Mesendoderm (in vitro differentiated cells): ENCODE data around the gene BTN2A1.
"Not testable (repeated sequence)": the region's sequence is repeated elsewhere in the genome, so short reads cannot be mapped to it uniquely, and the experiment has no call there.

ENCODE experiments used
- DNase-seq: peaks from one replicate; pipeline ENCODE4 v3.0.0; 2013
- H2AK5ac ChIP-seq: 2 replicates; pipeline ENCODE4 v1.6.1; 2013; ENCODE audit warnings: low read length, inconsistent platforms
- H2BK120ac ChIP-seq: 2 replicates; pipeline ENCODE4 v1.6.1; 2013; ENCODE audit warnings: low read depth, mild to moderate bottlenecking, low read length, moderate library complexity, mixed read lengths
- H2BK15ac ChIP-seq: replicated peaks from 2 replicates; pipeline ENCODE4 v1.6.1; 2013; ENCODE audit warnings: low read depth, mild to moderate bottlenecking, moderate library complexity
- H2BK5ac ChIP-seq: 2 replicates; pipeline ENCODE4 v1.6.1; 2013; ENCODE audit warnings: low read length, inconsistent platforms
- H3K18ac ChIP-seq: 2 replicates; pipeline ENCODE4 v1.6.1; 2013; ENCODE audit warnings: mild to moderate bottlenecking, low read length, mixed read lengths
- H3K23ac ChIP-seq: one replicate; pipeline ENCODE4 v1.6.1; 2013; ENCODE audit warnings: low read length
- H3K27ac ChIP-seq: 2 replicates; pipeline ENCODE4 v1.5.1; 2013; ENCODE audit warnings: low read depth, mild to moderate bottlenecking, inconsistent platforms, low read length, moderate library complexity
- H3K27me3 ChIP-seq: 2 replicates; pipeline ENCODE4 v1.6.1; 2013; ENCODE audit warnings: low read length, control low read depth, mild to moderate bottlenecking, inconsistent platforms; ENCODE audit not compliant: insufficient read depth, poor library complexity
- H3K36me3 ChIP-seq: 2 replicates; pipeline ENCODE4 v1.6.1; 2013; ENCODE audit warnings: low read length, inconsistent platforms; ENCODE audit not compliant: control insufficient read depth, insufficient read depth
- H3K4ac ChIP-seq: one replicate; pipeline ENCODE4 v1.6.1; 2013; ENCODE audit warnings: low read depth, mild to moderate bottlenecking, low read length, moderate library complexity
- H3K4me1 ChIP-seq: 2 replicates; pipeline ENCODE4 v1.6.1; 2013; ENCODE audit warnings: low read depth, low read length, inconsistent platforms; ENCODE audit not compliant: control insufficient read depth
- H3K4me2 ChIP-seq: 2 replicates; pipeline ENCODE4 v1.6.1; 2013; ENCODE audit warnings: low read length
- H3K4me3 ChIP-seq: 2 replicates; pipeline ENCODE4 v1.5.1; 2013; ENCODE audit warnings: mild to moderate bottlenecking, low read length
- H3K56ac ChIP-seq: one replicate; pipeline ENCODE4 v1.6.1; 2013; ENCODE audit warnings: low read length
- H3K79me1 ChIP-seq: 2 replicates; pipeline ENCODE4 v1.6.1; 2013; ENCODE audit warnings: low read length, inconsistent platforms
- H3K79me2 ChIP-seq: 2 replicates; pipeline ENCODE4 v1.6.1; 2013; ENCODE audit warnings: mild to moderate bottlenecking, low read length; ENCODE audit not compliant: control insufficient read depth, insufficient read depth
- H3K9ac ChIP-seq: 2 replicates; pipeline ENCODE4 v1.6.1; 2013; ENCODE audit warnings: low read length, inconsistent platforms
- H4K5ac ChIP-seq: one replicate; pipeline ENCODE4 v1.6.1; 2013; ENCODE audit warnings: low read length
- H4K8ac ChIP-seq: one replicate; pipeline ENCODE4 v1.6.1; 2013; ENCODE audit warnings: low read depth, mild to moderate bottlenecking, control low read depth, low read length, moderate library complexity
- WGBS: extraction: QIAGEN DNeasy Blood & Tissue Kit; methylation state at CpG from one replicate; pipeline ENCODE4 v1.1.7; 2013; ENCODE audit warnings: low lambda C conversion rate, missing lambda C conversion rate; ENCODE audit not compliant: insufficient coverage; ENCODE audit errors: extremely low coverage; 5-methylcytosine and 5-hydroxymethylcytosine counted together

Gene BTN2A1

DNA sequence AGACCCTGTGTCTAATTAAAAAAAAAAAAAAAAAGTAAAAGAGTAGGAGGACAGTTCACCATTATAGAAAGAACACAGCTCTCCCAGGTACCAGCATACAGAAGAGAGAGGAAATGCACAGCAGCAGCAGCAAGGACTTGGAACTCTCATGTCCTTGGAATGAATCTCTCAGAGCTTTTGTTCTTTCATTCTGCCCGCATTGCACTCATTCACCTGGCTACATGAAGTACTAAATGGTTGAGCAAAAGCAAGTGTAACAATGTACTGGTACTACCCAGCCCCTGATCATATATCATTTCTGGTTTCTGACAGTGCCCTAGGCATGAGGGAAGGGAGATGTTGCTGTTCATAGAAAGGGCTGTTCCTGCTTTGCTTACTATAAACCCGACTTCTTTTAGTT, 29.5 kb upstream of the BTN2A1 start:
- Histone ChIP-seq H3K36me3 (no peaks in the 10 kb centered on the region), H3K18ac (no peak overlapping the region), H3K79me2 (no peaks in the 10 kb centered on the region), H3K23ac (no peak overlapping the region), H3K9ac (no peak overlapping the region), H3K27me3 (no peaks in the 10 kb centered on the region), H3K4me1 (no peaks in the 10 kb centered on the region), H2AK5ac (no peak overlapping the region), H2BK120ac (no peak overlapping the region), H3K4ac (no peak overlapping the region), H3K4me2 (no peak overlapping the region), H3K56ac (no peak overlapping the region), H3K4me3 (no peak overlapping the region), H2BK5ac (no peak overlapping the region), H3K79me1 (no peaks in the 10 kb centered on the region), H2BK15ac (no peak overlapping the region), H4K5ac (no peak overlapping the region), H3K27ac (no peak overlapping the region), H4K8ac (no peak overlapping the region)
- DNase-seq = no peak
- no CpG with 5 or more reads among the region's 2 CpGs for WGBS

GRCh38 chr6:26430787-26431186, 27.0 kb upstream of the BTN2A1 start:
- Histone ChIP-seq H3K27me3 (no peaks in the 10 kb centered on the region), H4K5ac (no peak overlapping the region), H3K23ac (no peak overlapping the region), H3K79me2 (no peaks in the 10 kb centered on the region), H3K4me1 (no peaks in the 10 kb centered on the region), H2AK5ac (no peak overlapping the region), H3K56ac (no peak overlapping the region), H2BK120ac (no peak overlapping the region), H3K79me1 (no peaks in the 10 kb centered on the region), H3K4me2 (no peak overlapping the region), H4K8ac (no peak overlapping the region), H3K18ac (no peak overlapping the region), H2BK15ac (no peak overlapping the region), H2BK5ac (no peak overlapping the region), H3K4me3 (no peak overlapping the region), H3K9ac (no peak overlapping the region), H3K36me3 (no peaks in the 10 kb centered on the region), H3K27ac (no peak overlapping the region), H3K4ac (no peak overlapping the region)
- no peak for DNase-seq
- no CpG with 5 or more reads among the region's 5 CpGs for WGBS

- no peak overlapping the region for H3K18ac ChIP-seq
- no peak overlapping the region for H3K23ac ChIP-seq
- H3K4me1 ChIP-seq = no peaks in the 10 kb centered on the region
- H4K5ac ChIP-seq = no peak overlapping the region
- no peak overlapping the region for H3K4me3 ChIP-seq
- H3K36me3 ChIP-seq = no peaks in the 10 kb centered on the region
- no peak overlapping the region for H2AK5ac ChIP-seq
- no peak overlapping the region for H2BK5ac ChIP-seq
- no peak overlapping the region for H2BK15ac ChIP-seq
- H4K8ac ChIP-seq = no peak overlapping the region
- H3K27me3 ChIP-seq = no peaks in the 10 kb centered on the region
- no peak overlapping the region for H3K56ac ChIP-seq
- H3K4ac ChIP-seq = no peak overlapping the region
- no peak for DNase-seq
- H3K9ac ChIP-seq = no peak overlapping the region
- WGBS = no CpG with 5 or more reads among the region's 6 CpGs
- no peak overlapping the region for H3K4me2 ChIP-seq
- no peaks in the 10 kb centered on the region for H3K79me2 ChIP-seq
- H3K79me1 ChIP-seq = no peaks in the 10 kb centered on the region
- H3K27ac ChIP-seq = no peak overlapping the region
- H2BK120ac ChIP-seq = no peak overlapping the region
Observed at GRCh38 chr6:26431258-26432172, 26.2 kb upstream of the BTN2A1 start.

DNA sequence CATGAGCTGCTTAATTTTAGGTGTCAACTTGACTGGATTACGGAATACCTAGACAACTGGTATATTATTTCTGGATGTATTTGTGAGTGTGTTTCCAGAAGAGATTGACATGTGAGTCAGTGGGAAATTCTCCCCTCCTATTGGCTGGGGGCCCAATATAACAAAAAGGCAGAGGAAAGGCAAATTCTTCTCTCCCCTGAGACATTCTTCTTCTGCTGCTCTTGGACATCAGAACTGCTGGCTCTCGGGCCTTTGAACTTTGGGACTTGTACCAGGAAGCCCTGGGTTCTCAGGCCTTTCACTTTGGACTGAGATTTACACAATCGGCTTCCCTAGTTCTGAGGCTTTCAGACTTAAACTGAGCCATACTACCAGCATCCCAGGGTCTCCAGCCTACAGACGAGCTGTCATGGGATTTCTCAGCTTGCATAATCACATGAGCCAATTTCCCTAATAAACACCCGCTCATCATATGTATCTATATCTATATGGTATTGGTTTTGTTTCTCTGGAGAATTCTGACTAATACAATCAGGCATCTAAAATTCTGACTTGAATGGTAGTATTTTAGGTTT, 25.0 kb upstream of the BTN2A1 start:
- Histone ChIP-seq H3K4me3 (no peak overlapping the region), H3K79me1 (no peaks in the 10 kb centered on the region), H3K4ac (no peak overlapping the region), H3K4me2 (no peak overlapping the region), H3K56ac (no peak overlapping the region), H2BK5ac (no peak overlapping the region), H2BK15ac (no peak overlapping the region), H3K79me2 (no peaks in the 10 kb centered on the region), H3K4me1 (no peaks in the 10 kb centered on the region), H3K27me3 (no peaks in the 10 kb centered on the region), H4K8ac (no peak overlapping the region), H3K9ac (no peak overlapping the region), H4K5ac (no peak overlapping the region), H2BK120ac (no peak overlapping the region), H3K36me3 (no peaks in the 10 kb centered on the region), H3K23ac (no peak overlapping the region), H3K27ac (no peak overlapping the region), H3K18ac (no peak overlapping the region), H2AK5ac (no peak overlapping the region)
- no CpG with 5 or more reads among the region's 5 CpGs for WGBS
- no peak for DNase-seq

DNA sequence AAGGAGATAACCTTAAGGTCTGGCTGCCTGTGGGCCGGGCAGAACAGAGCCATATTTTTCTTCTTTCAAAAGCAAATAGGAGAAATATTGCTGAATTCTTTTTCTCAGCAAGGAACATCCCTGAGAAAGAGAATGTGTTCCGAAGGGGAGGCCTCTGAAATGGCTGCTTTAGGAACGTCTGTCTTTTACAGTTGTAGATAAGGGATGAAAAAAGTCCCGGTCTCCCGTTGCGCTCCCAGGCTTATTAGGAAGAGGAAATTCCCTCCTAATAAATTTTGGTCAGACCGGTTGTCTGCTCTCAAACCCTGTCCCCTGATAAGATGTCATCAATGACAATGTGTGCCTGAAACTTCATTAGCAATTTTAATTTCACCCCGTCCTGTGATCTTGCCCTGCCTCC, 24.1 kb upstream of the BTN2A1 start:
- H2BK120ac ChIP-seq, H3K4me3 ChIP-seq, DNase-seq, H3K4me1 ChIP-seq, H4K8ac ChIP-seq, H3K56ac ChIP-seq, H3K79me1 ChIP-seq, H3K4me2 ChIP-seq, H3K27me3 ChIP-seq, H3K27ac ChIP-seq, H3K36me3 ChIP-seq, H3K23ac ChIP-seq, H4K5ac ChIP-seq, H2BK15ac ChIP-seq, H3K18ac ChIP-seq, H3K9ac ChIP-seq, H3K4ac ChIP-seq, H2BK5ac ChIP-seq, H3K79me2 ChIP-seq, H2AK5ac ChIP-seq: not testable (repeated sequence)
- no CpG with 5 or more reads among the region's 8 CpGs for WGBS
